GM12891 (cell line): ENCODE results near the gene THSD7B.

Source experiments
- DNase-seq: peaks from one replicate; pipeline ENCODE4 v3.0.0; 2011; ENCODE audit warnings: low spot score; ENCODE audit not compliant: insufficient read length
- FAIRE-seq: peaks from 2 replicates; lab custom pipeline; 2011; peaks lifted over from hg19 to GRCh38; lab: Jason Lieb, UNC
- PAX5 ChIP-seq: IDR thresholded peaks from 2 replicates; pipeline ENCODE4 v1.6.1; 2011; ENCODE audit warnings: low read length, moderate library complexity, mild to moderate bottlenecking; ENCODE audit not compliant: insufficient read depth, severe bottlenecking
- POLR2A ChIP-seq: IDR thresholded peaks from 2 replicates; pipeline ENCODE4 v1.6.1; 2011; ENCODE audit warnings: low read depth, low read length, control low read depth
- POLR2AphosphoS5 ChIP-seq: IDR thresholded peaks from 2 replicates; pipeline ENCODE4 v1.6.1; 2011; ENCODE audit warnings: low read depth, low read length, control low read depth
- POU2F2 ChIP-seq: IDR thresholded peaks from 2 replicates; pipeline ENCODE4 v1.6.1; 2011; ENCODE audit warnings: low read depth, mild to moderate bottlenecking, control low read depth, low read length, moderate library complexity
- SPI1 ChIP-seq: IDR thresholded peaks from 2 replicates; pipeline ENCODE4 v1.6.1; 2011; ENCODE audit warnings: low read depth, low read length, control low read depth
- TAF1 ChIP-seq: IDR thresholded peaks from 2 replicates; pipeline ENCODE4 v1.6.1; 2011; ENCODE audit warnings: low read depth, low read length, control low read depth

The THSD7B gene

GRCh38 chr2:137021763-137022162, 256.4 kb downstream of the THSD7B start:
- FAIRE-seq (no peak), DNase-seq (no peak)
- TF ChIP-seq POLR2AphosphoS5 (no peak), PAX5 (no peak)

- no peak for FAIRE-seq
- DNase-seq: no peak
- no peak for TF ChIP-seq SPI1
- no peak for TF ChIP-seq POLR2AphosphoS5
- no peak for TF ChIP-seq POU2F2
- no peak for TF ChIP-seq PAX5
- no peak for TF ChIP-seq TAF1
These were observed 257.9 kb downstream of the THSD7B start for GRCh38 chr2:137023205-137023604.

- no peak for DNase-seq
- FAIRE-seq: no peak
- TF ChIP-seq POLR2A: no peak
- TF ChIP-seq POLR2AphosphoS5: no peak
- no peak for TF ChIP-seq SPI1
- TF ChIP-seq PAX5: no peak
- TF ChIP-seq POU2F2: no peak
- no peak for TF ChIP-seq TAF1
These were observed 266.4 kb downstream of the THSD7B start for GRCh38 chr2:137031731-137032130.

- DNase-seq: no peak
- TF ChIP-seq PAX5 (no peak), SPI1 (no peak), POLR2AphosphoS5 (no peak), TAF1 (no peak), POU2F2 (no peak), POLR2A (no peak)
These were observed 271.3 kb downstream of the THSD7B start for GRCh38 chr2:137036619-137037018.

GRCh38 chr2:137039482-137040152, 274.3 kb downstream of the THSD7B start:
- DNase-seq: no peak
- no peak for FAIRE-seq
- TF ChIP-seq PAX5 (no peak), SPI1 (no peak), POLR2A (no peak), TAF1 (no peak), POLR2AphosphoS5 (no peak)

More at GRCh38 chr2:137036619-137037018, 271.3 kb downstream of the THSD7B start:
- no peak for FAIRE-seq

- no peak for TF ChIP-seq PAX5
- no peak for TF ChIP-seq POLR2AphosphoS5
- TF ChIP-seq POU2F2: no peak
- TF ChIP-seq SPI1: no peak
- no peak for TF ChIP-seq TAF1
- TF ChIP-seq POLR2A: no peak
- no peak for DNase-seq
These were observed 282.0 kb downstream of the THSD7B start for GRCh38 chr2:137047369-137047768.

GRCh38 chr2:137048455-137048854, 283.1 kb downstream of the THSD7B start:
- TF ChIP-seq PAX5 (no peak), SPI1 (no peak), TAF1 (no peak), POLR2AphosphoS5 (no peak), POU2F2 (no peak)
- DNase-seq (no peak), FAIRE-seq (no peak)

More at GRCh38 chr2:137047369-137047768, 282.0 kb downstream of the THSD7B start:
- no peak for FAIRE-seq

GRCh38 chr2:137049518-137049917, 284.2 kb downstream of the THSD7B start:
- FAIRE-seq (no peak), DNase-seq (no peak)
- TF ChIP-seq POLR2AphosphoS5 (no peak), TAF1 (no peak), POU2F2 (no peak), POLR2A (no peak), SPI1 (no peak), PAX5 (no peak)

GRCh38 chr2:137050949-137051348, 285.6 kb downstream of the THSD7B start:
- TF ChIP-seq TAF1: no peak
- TF ChIP-seq POLR2A: no peak
- TF ChIP-seq PAX5: no peak
- TF ChIP-seq POU2F2: no peak
- TF ChIP-seq POLR2AphosphoS5: no peak
- TF ChIP-seq SPI1: no peak
- FAIRE-seq: no peak
- no peak for DNase-seq

- FAIRE-seq (no peak), DNase-seq (no peak)
- TF ChIP-seq POU2F2: no peak
These were observed 286.5 kb downstream of the THSD7B start for GRCh38 chr2:137051778-137052398.
